Measurements from ENCODE around the gene FANCM. TPM values are rescaled to one million over a fixed set of nuclear protein-coding genes. Genes with fewer than 3 reads are reported as not detected.

FANCM gene
- total and polyA plus RNA-seq, 9 of the 15 experiments (the other 6 are each of a cell fraction or from before 2014, with no cell fraction given), result 5.1 to 14.4 (median 6.2) TPM

DNA sequence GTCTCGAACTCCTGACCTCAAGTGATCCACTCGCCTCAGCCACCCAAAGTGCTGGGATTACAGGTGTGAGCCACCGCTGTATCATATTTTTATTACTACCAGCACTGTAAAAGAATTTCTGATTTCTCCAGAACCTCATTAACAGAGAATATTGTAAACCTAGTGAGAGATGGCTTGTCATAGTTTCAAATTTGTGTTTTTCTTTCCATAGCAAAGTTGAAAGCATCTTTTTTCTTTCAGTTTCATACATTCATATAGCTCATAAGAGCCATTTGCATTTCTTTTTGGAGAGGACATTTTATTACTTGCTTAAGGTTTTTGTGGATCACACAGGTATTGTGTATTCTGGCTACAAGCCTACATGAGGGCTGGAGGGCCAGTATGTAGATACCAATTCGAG, 59.2 kb downstream of the FANCM start (continued):
- TF ChIP-seq, protein P1, sequence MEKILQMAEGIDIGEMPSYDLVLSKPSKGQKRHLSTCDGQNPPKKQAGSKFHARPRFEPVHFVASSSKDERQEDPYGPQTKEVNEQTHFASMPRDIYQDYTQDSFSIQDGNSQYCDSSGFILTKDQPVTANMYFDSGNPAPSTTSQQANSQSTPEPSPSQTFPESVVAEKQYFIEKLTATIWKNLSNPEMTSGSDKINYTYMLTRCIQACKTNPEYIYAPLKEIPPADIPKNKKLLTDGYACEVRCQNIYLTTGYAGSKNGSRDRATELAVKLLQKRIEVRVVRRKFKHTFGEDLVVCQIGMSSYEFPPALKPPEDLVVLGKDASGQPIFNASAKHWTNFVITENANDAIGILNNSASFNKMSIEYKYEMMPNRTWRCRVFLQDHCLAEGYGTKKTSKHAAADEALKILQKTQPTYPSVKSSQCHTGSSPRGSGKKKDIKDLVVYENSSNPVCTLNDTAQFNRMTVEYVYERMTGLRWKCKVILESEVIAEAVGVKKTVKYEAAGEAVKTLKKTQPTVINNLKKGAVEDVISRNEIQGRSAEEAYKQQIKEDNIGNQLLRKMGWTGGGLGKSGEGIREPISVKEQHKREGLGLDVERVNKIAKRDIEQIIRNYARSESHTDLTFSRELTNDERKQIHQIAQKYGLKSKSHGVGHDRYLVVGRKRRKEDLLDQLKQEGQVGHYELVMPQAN (IDR thresholded peaks at IDR 0.05; ENCODE audit: borderline replicate concordance), result no peak
- TF ChIP-seq, protein P2, sequence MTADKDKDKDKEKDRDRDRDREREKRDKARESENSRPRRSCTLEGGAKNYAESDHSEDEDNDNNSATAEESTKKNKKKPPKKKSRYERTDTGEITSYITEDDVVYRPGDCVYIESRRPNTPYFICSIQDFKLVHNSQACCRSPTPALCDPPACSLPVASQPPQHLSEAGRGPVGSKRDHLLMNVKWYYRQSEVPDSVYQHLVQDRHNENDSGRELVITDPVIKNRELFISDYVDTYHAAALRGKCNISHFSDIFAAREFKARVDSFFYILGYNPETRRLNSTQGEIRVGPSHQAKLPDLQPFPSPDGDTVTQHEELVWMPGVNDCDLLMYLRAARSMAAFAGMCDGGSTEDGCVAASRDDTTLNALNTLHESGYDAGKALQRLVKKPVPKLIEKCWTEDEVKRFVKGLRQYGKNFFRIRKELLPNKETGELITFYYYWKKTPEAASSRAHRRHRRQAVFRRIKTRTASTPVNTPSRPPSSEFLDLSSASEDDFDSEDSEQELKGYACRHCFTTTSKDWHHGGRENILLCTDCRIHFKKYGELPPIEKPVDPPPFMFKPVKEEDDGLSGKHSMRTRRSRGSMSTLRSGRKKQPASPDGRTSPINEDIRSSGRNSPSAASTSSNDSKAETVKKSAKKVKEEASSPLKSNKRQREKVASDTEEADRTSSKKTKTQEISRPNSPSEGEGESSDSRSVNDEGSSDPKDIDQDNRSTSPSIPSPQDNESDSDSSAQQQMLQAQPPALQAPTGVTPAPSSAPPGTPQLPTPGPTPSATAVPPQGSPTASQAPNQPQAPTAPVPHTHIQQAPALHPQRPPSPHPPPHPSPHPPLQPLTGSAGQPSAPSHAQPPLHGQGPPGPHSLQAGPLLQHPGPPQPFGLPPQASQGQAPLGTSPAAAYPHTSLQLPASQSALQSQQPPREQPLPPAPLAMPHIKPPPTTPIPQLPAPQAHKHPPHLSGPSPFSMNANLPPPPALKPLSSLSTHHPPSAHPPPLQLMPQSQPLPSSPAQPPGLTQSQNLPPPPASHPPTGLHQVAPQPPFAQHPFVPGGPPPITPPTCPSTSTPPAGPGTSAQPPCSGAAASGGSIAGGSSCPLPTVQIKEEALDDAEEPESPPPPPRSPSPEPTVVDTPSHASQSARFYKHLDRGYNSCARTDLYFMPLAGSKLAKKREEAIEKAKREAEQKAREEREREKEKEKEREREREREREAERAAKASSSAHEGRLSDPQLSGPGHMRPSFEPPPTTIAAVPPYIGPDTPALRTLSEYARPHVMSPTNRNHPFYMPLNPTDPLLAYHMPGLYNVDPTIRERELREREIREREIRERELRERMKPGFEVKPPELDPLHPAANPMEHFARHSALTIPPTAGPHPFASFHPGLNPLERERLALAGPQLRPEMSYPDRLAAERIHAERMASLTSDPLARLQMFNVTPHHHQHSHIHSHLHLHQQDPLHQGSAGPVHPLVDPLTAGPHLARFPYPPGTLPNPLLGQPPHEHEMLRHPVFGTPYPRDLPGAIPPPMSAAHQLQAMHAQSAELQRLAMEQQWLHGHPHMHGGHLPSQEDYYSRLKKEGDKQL (CRISPR knock-in tag; IDR thresholded peaks at IDR 0.05; ENCODE audit: borderline replicate concordance), result no peak
- TF ChIP-seq ZNF57 (CRISPR knock-in tag; IDR thresholded peaks at IDR 0.05), result no peak
